ENCODE results near the gene ABCB9. TPM values are rescaled to one million over a fixed set of nuclear protein-coding genes. Genes with fewer than 3 reads are reported as not detected.

The ABCB9 gene
- total RNA-seq, 1 experiment from 2014 or later: 7.4 TPM

GRCh38 chr12:122969676-122970075 is 3.4 kb upstream of the ABCB9 start:
- in situ Hi-C loops (cut with HindIII; ENCODE audit: low sequenced_read_pairs): no loop called here
- no peak for DNase-seq (ENCODE audit: low spot score)

- DNase-seq (ENCODE audit: low spot score): no peak
- in situ Hi-C loops (cut with HindIII; ENCODE audit: low sequenced_read_pairs): no loop called here
Observed at GRCh38 chr12:122968104-122968503, 1.8 kb upstream of the ABCB9 start.

DNA sequence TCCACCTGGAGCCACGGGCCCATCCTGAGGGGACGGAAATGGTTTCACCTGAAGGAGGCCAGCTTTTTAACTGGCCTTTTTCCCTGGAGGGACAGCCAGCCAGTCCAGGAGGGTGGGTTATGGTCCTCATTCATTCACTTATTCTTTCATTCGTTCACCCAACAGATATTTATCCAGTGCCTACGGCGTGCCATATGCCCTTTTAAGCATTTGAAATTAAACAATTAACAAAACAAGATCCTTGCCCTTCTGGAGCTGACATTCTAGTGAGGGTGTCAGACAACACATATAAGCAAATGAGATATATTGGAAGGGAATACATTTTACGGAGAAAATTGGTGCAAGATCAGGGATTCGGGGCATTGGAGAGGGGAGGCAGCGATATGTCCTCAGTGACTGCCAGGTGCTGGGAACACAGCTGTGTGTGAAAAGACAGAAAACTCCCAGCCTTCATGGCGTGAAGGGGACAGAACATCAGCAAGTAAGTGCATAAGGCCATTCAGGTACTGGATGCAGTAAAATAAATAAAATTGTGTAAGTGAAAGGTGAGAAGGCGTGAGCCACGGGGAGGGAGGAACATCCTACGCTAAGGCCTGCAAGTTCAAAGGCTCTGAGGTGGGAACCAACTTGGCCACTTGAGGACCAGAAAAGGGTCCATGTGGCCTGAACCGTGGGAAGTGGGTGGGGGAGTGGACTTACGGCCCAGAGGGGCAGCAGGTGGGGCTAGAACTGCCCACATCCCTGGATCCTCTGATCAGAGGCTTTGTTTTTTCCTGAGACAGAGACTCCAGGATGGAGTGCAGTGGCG is 684 bp upstream of the ABCB9 start:
- DNase-seq (ENCODE audit: low spot score): no peak
- in situ Hi-C loops (cut with HindIII; ENCODE audit: low sequenced_read_pairs): no loop called here

GRCh38 chr12:122965321-122965751 is 927 bp downstream of the ABCB9 start:
- no peak for DNase-seq (ENCODE audit: low spot score)
- in situ Hi-C loops (cut with HindIII; ENCODE audit: low sequenced_read_pairs): no loop called here

DNA sequence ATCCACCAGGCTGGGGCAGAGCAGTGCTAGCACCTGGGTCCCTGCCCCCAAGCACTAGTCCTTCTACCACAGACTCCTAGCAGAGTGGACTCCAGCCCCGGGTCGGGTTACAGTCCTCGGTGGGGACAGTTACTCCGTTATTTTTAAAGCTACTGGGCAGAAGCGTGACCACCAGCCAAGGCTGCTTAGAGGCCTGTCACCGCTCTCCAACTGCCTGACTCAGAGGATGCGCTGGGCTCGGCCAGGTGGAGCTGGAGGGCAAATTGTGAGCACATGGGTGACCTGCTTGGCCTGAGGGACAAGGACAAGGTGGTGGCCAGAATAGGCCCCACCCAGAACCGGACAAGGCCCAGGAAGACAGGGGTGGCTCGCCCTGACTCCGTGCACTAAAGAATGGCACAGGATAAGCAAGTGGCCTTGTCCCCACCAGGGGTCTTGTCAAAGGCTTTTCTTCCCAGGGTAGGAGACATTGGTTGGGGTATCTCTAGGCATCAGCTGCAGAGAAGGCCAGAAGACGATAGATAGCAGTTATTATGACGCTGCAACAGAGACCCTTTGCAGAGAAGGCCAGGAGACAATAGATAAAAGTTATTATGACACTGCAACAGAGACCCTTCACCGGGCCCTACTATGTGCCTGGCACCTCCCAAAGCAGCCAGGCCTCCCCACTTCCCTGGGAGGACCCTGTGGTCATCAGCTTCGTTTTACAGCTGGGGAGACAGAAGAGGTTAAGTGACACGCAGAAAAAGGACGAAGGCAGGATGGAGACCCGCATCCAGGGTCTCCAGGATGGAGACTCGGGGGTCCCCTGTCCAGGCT is 1.6 kb downstream of the ABCB9 start:
- in situ Hi-C loops (cut with HindIII; ENCODE audit: low sequenced_read_pairs): no loop called here
- DNase-seq (ENCODE audit: low spot score): no peak

DNA sequence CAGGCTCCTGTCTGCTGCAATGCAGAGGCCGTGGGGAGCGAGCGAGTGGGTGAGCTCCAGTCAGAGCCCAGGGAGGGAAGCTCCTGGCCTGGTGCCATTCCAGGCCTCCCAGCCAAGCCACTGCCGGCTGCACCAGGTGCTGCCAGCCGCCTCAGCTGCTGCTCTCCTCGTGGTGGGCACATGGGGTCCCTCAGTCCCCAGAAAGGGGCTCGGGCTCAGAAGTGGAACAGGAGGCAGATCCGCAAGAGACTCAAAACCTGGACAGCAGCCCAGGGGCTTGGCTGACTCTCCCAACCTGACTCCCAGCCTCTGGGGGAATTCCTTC is 2.4 kb downstream of the ABCB9 start:
- no peak for DNase-seq (ENCODE audit: low spot score)
- in situ Hi-C loops (cut with HindIII; ENCODE audit: low sequenced_read_pairs): no loop called here

DNA sequence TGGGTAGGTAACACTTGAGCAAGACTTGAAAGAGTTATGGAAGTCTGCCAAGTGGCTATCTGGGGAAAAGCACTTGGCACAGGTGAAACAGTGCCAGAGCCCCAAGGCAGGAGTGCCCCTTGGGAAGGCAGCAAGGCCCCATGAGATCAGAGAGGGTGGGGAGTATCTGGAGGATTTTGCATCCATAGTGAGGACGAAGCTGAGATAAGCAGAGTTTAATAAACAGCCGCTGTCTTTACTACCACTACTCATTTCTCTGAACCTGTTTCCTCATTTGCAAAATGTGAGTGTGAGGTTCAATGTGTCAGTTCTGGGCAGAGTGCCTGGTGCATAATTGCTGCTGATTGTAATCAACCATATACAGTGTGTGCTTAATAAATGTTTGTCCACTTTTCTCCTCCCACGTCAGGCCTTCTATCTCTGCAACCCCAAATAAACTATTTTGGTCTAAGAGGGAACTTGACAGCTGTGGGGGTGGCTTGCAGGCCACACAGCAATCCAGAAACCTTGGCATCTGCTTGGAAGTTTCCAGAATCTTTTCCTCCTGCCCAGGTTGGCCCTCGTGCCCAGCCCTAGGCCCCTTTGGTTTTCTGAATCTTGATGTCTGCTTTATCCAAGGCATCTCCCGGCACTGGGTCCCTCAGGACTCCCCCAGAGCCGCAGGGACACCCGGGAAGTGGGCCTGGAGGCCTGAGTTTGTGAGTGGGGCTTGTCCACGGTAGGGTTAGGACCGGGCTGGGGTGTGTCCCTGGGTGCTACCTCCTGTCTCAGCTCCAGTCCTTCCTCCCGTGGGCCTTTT is 4.5 kb downstream of the ABCB9 start:
- in situ Hi-C loops (cut with HindIII; ENCODE audit: low sequenced_read_pairs): no loop called here
- no peak for DNase-seq (ENCODE audit: low spot score)

DNA sequence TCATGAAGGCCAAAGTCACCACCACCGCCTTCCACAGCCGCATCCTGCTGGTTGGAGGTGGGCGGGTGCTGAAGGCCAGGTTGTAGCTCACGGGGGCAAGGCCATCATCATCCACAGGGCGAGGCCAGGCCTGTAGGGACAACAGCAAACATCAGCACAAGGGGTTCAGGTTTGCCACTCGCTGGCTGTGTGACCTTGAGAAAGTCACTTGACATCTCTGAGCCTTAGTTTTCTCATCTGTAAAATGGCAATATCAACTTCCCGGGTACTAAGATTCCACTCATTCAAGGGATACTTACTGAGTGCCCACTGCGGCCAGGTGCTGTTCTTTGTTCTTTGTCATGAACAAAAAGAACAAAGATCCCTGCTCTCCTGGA is 6.1 kb downstream of the ABCB9 start:
- in situ Hi-C loops (cut with HindIII; ENCODE audit: low sequenced_read_pairs): no loop called here

DNA sequence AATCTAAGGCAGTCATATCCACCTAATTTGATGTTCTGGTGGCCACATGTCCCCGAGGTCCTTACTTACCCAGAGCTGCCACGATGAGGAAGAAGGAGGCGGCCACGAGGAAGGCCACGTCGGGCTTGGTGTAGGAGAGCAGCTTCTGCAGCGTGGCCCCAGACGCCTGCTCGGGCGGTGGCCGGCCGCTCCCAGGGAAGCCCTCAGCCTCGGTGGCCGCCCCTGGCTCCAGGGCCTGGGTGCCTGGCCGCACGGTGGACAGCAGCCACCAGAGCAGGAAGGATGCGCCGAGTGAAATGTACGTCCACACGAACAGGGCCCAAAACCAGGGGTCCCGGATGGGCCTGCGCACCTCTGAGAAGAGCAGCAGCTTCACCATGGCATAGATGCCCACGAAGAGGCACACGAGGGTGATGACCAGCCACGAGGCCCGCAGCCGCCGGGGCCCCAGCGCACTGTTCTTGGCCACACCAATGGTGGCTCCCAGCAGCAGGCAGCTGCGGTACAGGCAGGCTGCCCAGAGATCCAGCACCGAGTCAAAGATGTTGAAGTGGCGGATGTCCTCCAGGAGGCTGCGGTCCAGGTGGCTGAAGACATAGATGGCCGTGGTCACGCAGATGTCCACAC is 6.6 kb downstream of the ABCB9 start:
- no peak for DNase-seq (ENCODE audit: low spot score)
- in situ Hi-C loops (cut with HindIII; ENCODE audit: low sequenced_read_pairs): no loop called here

More for the DNA sequence above, 6.1 kb downstream of the ABCB9 start:
- no peak for DNase-seq (ENCODE audit: low spot score)

DNA sequence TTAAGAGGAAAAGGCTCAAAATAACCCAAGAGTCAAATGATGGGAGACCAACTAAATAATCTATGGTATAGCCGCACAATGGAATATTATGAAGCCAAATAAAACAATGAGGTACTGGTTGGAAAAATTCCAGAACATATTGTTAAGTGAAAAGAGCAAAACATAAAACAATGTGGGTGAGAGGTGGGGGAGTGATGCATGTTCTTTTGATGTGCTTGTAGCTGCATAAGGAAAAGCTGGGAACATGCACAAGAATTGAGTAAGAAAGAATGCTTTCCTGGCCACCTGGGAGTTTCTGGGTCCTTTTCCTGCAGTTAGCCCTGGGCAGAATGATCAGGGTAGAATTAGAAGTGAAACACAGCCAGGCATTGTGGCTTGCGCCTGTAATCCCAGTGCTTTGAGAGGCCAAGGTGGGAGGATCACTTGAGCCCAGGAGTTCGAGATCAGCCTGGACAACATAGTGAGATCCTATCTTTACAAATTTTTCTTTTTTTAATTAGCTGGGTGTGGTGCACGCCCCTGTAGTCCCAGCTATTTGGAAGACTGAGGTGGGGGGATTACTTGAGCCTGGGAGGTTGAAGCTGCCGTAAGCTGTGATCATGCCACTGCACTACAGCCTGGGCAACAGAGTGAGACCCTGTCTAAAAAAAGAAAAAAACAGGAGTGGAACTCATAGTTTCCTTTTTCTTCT is 7.9 kb downstream of the ABCB9 start:
- in situ Hi-C loops (cut with HindIII; ENCODE audit: low sequenced_read_pairs): no loop called here
- no peak for DNase-seq (ENCODE audit: low spot score)

- DNase-seq (ENCODE audit: low spot score): no peak
- in situ Hi-C loops (cut with HindIII; ENCODE audit: low sequenced_read_pairs): no loop called here
Observed at GRCh38 chr12:122956035-122956434, 10.2 kb downstream of the ABCB9 start.

DNA sequence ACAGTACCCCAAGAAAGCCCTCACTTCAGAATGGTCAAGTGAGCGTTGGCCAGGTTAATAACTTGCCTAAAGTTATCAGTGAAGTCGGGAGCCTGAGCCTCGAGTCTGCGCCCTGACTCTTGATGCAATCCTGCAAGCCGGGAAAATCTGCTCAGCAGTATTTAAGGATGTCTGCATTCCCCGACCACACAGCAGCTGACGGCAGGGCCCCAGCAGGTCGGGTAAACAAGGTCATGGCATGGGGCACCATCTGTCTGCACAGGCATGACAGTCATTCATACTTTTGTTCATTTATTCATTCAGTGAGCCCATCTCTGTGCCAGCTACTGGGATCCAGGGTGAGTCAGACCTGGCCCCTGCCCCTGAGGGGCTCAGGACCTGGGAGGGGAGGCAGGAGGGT is 11.1 kb downstream of the ABCB9 start:
- in situ Hi-C loops (cut with HindIII; ENCODE audit: low sequenced_read_pairs): no loop called here
- peak; percentile 34 for DNase-seq (ENCODE audit: low spot score)

GRCh38 chr12:122951979-122952892 is 14.0 kb downstream of the ABCB9 start:
- in situ Hi-C loops (cut with HindIII; ENCODE audit: low sequenced_read_pairs): no loop called here
- DNase-seq (ENCODE audit: low spot score): peak; percentile 75

- no peak for DNase-seq (ENCODE audit: low spot score)
Observed at GRCh38 chr12:122951406-122951805, 14.9 kb downstream of the ABCB9 start.

DNA sequence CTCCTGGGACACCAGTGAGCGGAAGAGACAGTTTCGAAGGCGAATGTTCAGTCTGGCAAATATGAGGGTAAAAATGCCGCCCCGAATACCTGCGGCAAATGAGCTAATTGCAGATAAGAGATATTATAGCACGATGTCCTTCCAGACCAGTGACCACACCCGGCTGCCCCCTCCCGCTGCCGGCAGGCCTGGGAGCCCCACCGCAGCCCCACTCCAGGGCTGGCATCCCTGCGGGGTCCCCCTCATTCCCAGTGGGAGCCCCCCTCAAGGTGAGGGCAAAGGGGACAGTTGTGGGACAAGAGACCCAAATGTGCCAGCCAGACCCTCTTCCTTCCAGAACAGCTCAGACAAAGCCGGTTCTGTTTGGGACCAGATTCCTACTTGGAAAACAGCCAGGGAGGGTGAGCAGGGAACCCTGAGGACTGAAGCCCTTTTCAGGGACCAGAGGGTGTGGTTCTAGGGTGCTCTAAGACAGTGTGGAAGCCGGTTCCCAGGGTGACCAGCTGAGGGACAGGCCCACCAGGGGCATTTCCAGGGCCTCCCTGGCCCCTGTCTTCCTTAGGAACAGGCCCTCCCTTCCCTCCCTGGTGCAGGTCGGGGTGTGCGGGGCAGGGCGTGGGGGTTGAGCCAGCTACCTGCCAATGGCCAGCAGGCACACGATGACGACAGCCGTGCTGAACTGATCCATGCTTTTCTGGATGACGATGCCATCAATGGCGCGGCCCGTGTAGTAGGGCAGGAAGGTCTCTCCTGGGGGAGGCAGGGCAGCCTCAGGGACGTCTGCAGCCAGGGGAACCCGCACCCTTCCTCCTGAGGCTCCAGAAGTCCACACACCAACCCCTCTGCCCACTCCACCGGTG is 16.2 kb downstream of the ABCB9 start:
- in situ Hi-C loops (cut with HindIII; ENCODE audit: low sequenced_read_pairs): loop anchor here (5.0 kb wide), 1 partner anchor 68 kb away; no protein-coding TSS in a partner anchor
- DNase-seq (ENCODE audit: low spot score): peak; percentile 28

More at GRCh38 chr12:122951406-122951805, 14.9 kb downstream of the ABCB9 start:
- in situ Hi-C loops (cut with HindIII; ENCODE audit: low sequenced_read_pairs): no loop called here

DNA sequence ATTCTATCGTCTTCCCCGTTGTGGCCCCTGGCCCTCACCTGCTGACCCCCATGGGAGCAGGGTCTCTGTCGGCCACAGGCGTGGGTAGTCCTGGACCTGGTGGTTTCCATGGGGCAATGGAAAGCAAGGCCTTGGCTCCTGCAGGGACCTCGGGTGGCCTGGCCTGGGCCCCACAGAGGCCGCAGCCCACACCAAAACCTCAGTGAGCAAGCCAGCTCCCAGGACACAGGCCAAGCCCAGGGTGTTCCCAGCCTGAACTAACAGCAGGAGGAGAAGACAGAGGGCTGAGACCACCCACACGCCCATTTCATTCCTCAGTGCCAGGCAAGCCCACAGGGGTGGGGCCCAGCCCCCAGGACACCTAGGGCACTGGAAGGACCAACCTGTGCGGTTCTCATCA is 16.9 kb downstream of the ABCB9 start:
- DNase-seq (ENCODE audit: low spot score): no peak
- in situ Hi-C loops (cut with HindIII; ENCODE audit: low sequenced_read_pairs): loop anchor here (5.0 kb wide), 1 partner anchor 67 kb away; no protein-coding TSS in a partner anchor

DNA sequence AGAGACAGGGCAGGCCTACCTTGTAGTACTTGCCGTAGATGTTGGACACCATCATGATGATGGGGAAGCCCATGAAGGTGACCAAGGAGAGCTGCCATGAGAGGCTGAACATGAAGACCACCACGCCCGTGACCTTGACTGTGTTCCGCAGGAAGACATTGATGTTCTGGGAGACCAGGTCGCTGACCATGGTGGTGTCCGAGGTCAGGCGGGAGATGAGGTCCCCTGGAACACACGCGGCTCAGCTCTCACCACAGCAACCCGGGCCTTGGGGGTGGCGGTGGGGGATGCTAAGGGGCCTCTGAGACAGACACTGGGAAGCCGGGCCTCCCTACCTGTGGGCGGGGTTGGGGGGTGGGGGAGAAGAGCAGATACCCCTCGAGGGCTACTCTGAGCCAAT is 17.7 kb downstream of the ABCB9 start:
- in situ Hi-C loops (cut with HindIII; ENCODE audit: low sequenced_read_pairs): loop anchor here (5.0 kb wide), 1 partner anchor 66 kb away; no protein-coding TSS in a partner anchor
- DNase-seq (ENCODE audit: low spot score): no peak
